ENCODE results near the gene CRACDL. TPM values are rescaled to one million over a fixed set of nuclear protein-coding genes. Genes with fewer than 3 reads are reported as not detected.

CRACDL gene
- total RNA-seq, 3 donors from 2014 or later = 8.0 to 18.1 (median 17.8) TPM

DNA sequence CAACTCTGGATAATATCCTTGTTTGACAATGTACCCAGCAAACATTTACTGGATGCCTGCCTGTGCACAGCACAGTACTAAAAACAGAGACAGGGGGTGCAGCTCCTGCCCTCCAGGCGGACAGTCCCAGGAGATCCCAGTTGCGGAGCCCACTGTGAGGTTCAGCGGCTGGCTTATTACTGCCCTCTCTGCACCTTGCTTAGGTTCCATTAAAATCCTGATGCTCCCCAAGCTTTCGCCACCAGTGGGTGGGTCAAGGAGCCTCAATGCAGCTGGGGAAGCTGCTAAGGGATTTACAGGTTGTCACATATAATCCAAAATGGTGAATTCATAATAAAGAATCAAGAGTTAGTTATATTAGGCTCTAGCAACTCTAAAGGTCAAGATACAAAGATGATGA, 38.3 kb downstream of the CRACDL start:
- Histone ChIP-seq H3K4me3 (no peak overlapping the region), H3K4me1 (ENCODE audit: low read depth) (no peaks in the 10 kb centered on the region), H3K36me3 (ENCODE audit: low read depth) (no peaks in the 10 kb centered on the region), H3K9me3 (no peaks in the 10 kb centered on the region)
- DNase-seq = no peak
- no peak for ATAC-seq
- intact Hi-C loops (cut with DNase I, micrococcal nuclease) = no loop called here
- TF ChIP-seq, protein P1, sequence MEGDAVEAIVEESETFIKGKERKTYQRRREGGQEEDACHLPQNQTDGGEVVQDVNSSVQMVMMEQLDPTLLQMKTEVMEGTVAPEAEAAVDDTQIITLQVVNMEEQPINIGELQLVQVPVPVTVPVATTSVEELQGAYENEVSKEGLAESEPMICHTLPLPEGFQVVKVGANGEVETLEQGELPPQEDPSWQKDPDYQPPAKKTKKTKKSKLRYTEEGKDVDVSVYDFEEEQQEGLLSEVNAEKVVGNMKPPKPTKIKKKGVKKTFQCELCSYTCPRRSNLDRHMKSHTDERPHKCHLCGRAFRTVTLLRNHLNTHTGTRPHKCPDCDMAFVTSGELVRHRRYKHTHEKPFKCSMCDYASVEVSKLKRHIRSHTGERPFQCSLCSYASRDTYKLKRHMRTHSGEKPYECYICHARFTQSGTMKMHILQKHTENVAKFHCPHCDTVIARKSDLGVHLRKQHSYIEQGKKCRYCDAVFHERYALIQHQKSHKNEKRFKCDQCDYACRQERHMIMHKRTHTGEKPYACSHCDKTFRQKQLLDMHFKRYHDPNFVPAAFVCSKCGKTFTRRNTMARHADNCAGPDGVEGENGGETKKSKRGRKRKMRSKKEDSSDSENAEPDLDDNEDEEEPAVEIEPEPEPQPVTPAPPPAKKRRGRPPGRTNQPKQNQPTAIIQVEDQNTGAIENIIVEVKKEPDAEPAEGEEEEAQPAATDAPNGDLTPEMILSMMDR (IDR thresholded peaks at IDR 0.05) = no peak

DNA sequence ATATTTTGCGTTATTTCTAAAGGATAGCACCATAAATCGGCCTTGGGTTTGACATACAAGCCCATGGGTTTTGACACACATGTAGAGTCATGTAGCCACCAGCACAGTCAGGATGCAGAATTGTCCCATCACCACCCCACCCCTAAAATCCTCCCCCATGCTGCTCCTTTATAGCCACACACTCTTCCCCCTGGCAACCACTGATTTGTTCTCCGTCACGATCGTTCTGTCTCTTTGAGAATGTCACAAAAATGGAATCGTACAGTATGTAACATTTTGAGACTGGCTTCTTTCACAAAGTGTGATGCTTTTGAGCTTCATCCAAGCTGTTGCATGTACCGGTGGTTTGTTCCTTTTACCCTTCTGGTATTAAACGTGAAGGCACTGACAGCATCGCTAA, 39.1 kb downstream of the CRACDL start:
- TF ChIP-seq, protein P1 (IDR thresholded peaks at IDR 0.05) = no peak
- intact Hi-C loops (cut with DNase I, micrococcal nuclease) = no loop called here
- Histone ChIP-seq H3K36me3 (ENCODE audit: low read depth) (no peaks in the 10 kb centered on the region), H3K9me3 (no peaks in the 10 kb centered on the region), H3K4me3 (no peak overlapping the region), H3K4me1 (ENCODE audit: low read depth) (no peaks in the 10 kb centered on the region)
- DNase-seq = no peak
- ATAC-seq = no peak

DNA sequence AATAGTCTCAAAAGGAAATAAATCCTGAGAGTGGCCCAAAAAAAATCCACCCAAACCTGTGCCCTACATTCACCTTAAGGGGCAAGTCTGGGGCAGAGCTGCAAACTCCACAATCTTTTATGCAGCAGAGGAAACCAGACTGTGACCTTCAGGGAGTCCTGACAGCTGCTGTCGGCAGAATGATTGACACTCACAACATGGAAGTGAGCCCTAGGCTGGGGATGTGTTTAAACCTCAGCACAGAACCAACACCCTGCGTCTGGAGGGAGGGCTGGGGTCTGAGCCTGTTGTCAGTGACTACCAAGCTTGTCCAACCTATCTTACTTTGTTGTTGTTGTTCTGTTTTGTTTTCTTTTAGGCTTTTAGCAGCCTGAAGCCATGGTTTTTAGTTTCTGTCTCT, 39.6 kb downstream of the CRACDL start:
- intact Hi-C loops (cut with DNase I, micrococcal nuclease) = no loop called here
- H3K4me1 ChIP-seq (ENCODE audit: low read depth) = no peaks in the 10 kb centered on the region
- H3K4me3 ChIP-seq = no peak overlapping the region
- no peaks in the 10 kb centered on the region for H3K9me3 ChIP-seq
- no peak for DNase-seq
- TF ChIP-seq, protein P1 (IDR thresholded peaks at IDR 0.05) = no peak
- no peaks in the 10 kb centered on the region for H3K36me3 ChIP-seq (ENCODE audit: low read depth)
- no peak for ATAC-seq

DNA sequence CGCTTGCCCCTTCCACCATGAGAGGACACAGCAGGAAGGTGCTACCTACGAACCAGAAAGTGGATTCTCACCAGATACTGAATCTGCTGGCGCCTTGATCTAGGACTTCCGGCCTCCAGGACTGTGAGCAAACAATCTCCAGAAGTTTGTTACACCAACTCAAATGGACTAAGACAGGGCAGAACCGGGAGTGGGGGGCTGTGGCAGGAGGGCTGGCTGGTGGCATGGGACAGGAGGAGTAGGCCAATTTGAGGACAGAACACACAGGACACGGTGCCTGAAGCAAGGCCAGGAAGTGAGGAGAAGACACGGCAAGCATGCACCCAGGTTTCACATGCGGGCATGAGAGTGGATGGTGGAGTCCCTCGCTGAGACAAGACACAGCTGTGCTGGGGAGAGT, 40.1 kb downstream of the CRACDL start:
- Histone ChIP-seq H3K9me3 (no peaks in the 10 kb centered on the region), H3K4me3 (no peak overlapping the region), H3K36me3 (ENCODE audit: low read depth) (no peaks in the 10 kb centered on the region), H3K4me1 (ENCODE audit: low read depth) (no peaks in the 10 kb centered on the region)
- TF ChIP-seq, protein P1 (IDR thresholded peaks at IDR 0.05) = no peak
- DNase-seq = no peak
- ATAC-seq = no peak
- intact Hi-C loops (cut with DNase I, micrococcal nuclease) = no loop called here

DNA sequence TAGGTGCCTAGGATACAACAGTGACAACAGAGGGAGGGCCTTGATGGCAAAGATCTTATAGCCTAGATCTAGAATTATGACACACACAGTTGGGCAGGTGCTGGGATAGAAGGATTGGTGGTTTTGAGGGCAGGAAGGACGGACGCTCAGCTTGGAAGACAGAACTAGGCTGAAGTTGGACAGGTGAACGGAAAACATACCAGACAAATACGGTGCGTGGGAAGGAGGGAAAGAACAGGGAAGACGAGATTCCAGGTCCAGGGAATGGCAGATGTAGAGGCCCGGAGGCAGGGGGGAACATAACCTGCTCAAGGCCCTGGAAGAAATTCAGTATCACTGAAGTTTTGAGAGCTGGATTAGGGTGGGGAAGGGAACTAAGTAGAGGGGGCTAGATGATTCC, 40.8 kb downstream of the CRACDL start:
- intact Hi-C loops (cut with DNase I, micrococcal nuclease) = no loop called here
- Histone ChIP-seq H3K4me3 (no peak overlapping the region), H3K36me3 (ENCODE audit: low read depth) (no peaks in the 10 kb centered on the region), H3K4me1 (ENCODE audit: low read depth) (no peaks in the 10 kb centered on the region), H3K9me3 (no peaks in the 10 kb centered on the region)
- TF ChIP-seq, protein P1 (IDR thresholded peaks at IDR 0.05) = no peak
- no peak for DNase-seq
- ATAC-seq = no peak

DNA sequence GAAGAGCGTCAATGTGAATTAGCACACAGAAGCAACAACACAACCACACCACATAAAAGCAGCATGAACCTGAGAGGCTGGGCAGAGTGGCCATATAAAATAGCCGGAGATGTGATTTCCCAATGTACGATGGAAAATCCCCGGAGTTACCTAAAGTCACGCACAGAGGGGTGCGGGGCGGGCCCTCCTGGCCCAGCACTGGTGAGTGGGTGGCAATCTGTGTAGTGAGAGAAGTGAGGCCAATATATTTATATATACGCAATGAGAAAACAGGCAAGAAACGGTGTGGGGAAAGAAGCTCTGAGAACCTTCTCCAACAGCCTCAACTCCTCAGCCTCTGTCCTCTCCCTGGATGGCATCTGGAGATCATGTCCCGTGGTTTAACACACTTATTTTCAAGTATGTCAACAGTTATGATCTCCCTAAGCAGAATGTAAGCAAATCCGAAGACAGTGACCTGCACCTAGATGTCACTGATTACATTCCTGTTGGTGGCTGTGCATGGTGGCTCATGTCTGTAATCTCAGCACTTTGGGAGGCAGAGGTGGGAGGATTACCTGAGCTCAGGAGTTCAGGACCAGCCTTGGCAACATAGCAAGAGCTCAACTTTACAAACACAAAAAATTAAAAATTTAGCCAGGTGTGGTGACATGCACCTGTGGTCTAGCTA, 41.6 kb downstream of the CRACDL start:
- DNase-seq = no peak
- TF ChIP-seq, protein P1 (IDR thresholded peaks at IDR 0.05) = no peak
- intact Hi-C loops (cut with DNase I, micrococcal nuclease) = no loop called here
- no peaks in the 10 kb centered on the region for H3K9me3 ChIP-seq
- no peak for ATAC-seq
- no peak overlapping the region for H3K4me3 ChIP-seq
- no peaks in the 10 kb centered on the region for H3K36me3 ChIP-seq (ENCODE audit: low read depth)
- H3K4me1 ChIP-seq (ENCODE audit: low read depth) = no peaks in the 10 kb centered on the region
